Activated T-cell treated with anti-CD3 and anti-CD28 coated beads, Interleukin-2, amount 50 U/mL, for 1 hour (primary cell): ENCODE data around the gene ZNF70.

Experiments
- DNase-seq: peaks from one replicate; pipeline ENCODE4 v3.0.0-alpha.2; 2020

ZNF70 gene

GRCh38 chr22:23750714-23751440 is at the start of gene ZNF70:
Gene ZNF70, minus strand, starts transcription at chr22:23751112. Its CDS starts 5,972 bp downstream, at chr22:23745140.
- peak; percentile 87 for DNase-seq

- DNase-seq = no peak
Measured at GRCh38 chr22:23796461-23796860, 45.5 kb upstream of the ZNF70 start.

- no peak for DNase-seq
Measured at GRCh38 chr22:23793326-23793725, 42.4 kb upstream of the ZNF70 start.

- DNase-seq = no peak
Measured at GRCh38 chr22:23791738-23792645, 41.1 kb upstream of the ZNF70 start.

- no peak for DNase-seq
Measured at GRCh38 chr22:23790819-23791737, 40.2 kb upstream of the ZNF70 start.

GRCh38 chr22:23789638-23790037 is 38.7 kb upstream of the ZNF70 start:
- no peak for DNase-seq

GRCh38 chr22:23789121-23789520 is 38.2 kb upstream of the ZNF70 start:
- no peak for DNase-seq

- DNase-seq = no peak
Measured at GRCh38 chr22:23787910-23788309, 37.0 kb upstream of the ZNF70 start.

GRCh38 chr22:23787600-23787896 is 36.6 kb upstream of the ZNF70 start:
- no peak for DNase-seq

GRCh38 chr22:23786752-23787599 is 36.1 kb upstream of the ZNF70 start, which contains the start of gene SMARCB1:
Gene SMARCB1, plus strand, starts transcription at chr22:23786966. Its CDS starts 204 bp downstream, at chr22:23787170.
- DNase-seq = peak; percentile 94

GRCh38 chr22:23786261-23786710 is 35.4 kb upstream of the ZNF70 start:
- DNase-seq = no peak

GRCh38 chr22:23784215-23784732 is 33.4 kb upstream of the ZNF70 start:
- no peak for DNase-seq

GRCh38 chr22:23783265-23784150 is 32.6 kb upstream of the ZNF70 start:
- no peak for DNase-seq

- DNase-seq = no peak
Measured at GRCh38 chr22:23782703-23783102, 31.8 kb upstream of the ZNF70 start.

GRCh38 chr22:23782252-23782651 is 31.3 kb upstream of the ZNF70 start:
- no peak for DNase-seq

- DNase-seq = no peak
Measured at GRCh38 chr22:23781511-23782183, 30.7 kb upstream of the ZNF70 start.

- DNase-seq = no peak
Measured at GRCh38 chr22:23781065-23781464, 30.2 kb upstream of the ZNF70 start.

GRCh38 chr22:23780146-23780748 is 29.3 kb upstream of the ZNF70 start:
- no peak for DNase-seq

GRCh38 chr22:23779731-23780130 is 28.8 kb upstream of the ZNF70 start:
- no peak for DNase-seq

- DNase-seq = no peak
Measured at GRCh38 chr22:23779083-23779482, 28.2 kb upstream of the ZNF70 start.
